ENCODE data around the gene SNRPA. TPM values are rescaled to one million over a fixed set of nuclear protein-coding genes. Genes with fewer than 3 reads are reported as not detected.
A peak's percentile ranks its signal among the peaks of the same experiment; 100 is the strongest.

The SNRPA gene
- total RNA-seq, 1 donor from 2014 or later = 130 TPM

DNA sequence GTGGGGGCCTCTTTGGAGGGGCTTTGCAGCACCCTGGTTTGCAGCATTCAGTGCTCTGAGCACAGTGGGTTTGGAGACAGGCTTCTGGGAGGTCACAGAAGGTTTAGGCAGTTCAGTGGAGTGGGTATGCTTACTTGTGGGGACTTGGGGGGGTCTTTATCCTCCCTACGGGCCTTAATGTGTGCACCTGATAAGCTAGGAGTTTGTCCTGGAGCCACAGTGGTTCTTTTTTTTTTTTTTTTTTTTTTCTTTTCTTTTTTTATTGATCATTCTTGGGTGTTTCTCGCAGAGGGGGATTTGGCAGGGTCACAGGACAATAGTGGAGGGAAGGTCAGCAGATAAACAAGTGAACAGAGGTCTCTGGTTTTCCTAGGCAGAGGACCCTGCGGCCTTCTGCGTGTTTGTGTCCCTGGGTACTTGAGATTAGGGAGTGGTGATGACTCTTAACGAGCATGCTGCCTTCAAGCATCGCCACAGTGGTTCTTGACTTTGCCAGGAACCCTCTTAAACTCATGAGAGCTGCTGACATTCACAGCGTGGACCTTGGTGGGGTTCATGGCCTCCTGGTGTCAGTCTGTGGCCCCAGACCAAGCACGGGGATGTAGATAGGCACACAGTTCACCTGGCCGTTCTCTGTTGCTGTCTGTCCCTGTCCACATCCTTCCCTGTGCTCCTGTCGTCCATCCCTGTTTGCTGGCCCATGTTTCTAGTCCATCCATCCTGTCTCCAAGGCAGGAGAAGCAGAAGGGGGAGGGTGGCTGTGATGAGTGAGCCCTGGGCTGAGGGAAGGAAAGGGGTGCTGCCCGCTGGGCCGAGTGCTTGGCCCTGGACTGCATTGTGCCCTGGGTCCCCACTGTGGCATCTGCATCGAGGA lies 50.7 kb downstream of the SNRPA start:
- peaks cover 49% of the 10 kb centered on the region for H3K4me1 Mint-ChIP-seq (ENCODE audit: unreplicated experiment)
- H3K4me3 Mint-ChIP-seq = peak overlapping the region; percentile 74
- TF ChIP-seq, protein P1, sequence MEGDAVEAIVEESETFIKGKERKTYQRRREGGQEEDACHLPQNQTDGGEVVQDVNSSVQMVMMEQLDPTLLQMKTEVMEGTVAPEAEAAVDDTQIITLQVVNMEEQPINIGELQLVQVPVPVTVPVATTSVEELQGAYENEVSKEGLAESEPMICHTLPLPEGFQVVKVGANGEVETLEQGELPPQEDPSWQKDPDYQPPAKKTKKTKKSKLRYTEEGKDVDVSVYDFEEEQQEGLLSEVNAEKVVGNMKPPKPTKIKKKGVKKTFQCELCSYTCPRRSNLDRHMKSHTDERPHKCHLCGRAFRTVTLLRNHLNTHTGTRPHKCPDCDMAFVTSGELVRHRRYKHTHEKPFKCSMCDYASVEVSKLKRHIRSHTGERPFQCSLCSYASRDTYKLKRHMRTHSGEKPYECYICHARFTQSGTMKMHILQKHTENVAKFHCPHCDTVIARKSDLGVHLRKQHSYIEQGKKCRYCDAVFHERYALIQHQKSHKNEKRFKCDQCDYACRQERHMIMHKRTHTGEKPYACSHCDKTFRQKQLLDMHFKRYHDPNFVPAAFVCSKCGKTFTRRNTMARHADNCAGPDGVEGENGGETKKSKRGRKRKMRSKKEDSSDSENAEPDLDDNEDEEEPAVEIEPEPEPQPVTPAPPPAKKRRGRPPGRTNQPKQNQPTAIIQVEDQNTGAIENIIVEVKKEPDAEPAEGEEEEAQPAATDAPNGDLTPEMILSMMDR (conservative IDR thresholded peaks at IDR 0.05) = no peak
- no peaks in the 10 kb centered on the region for H3K27me3 Mint-ChIP-seq
- H3K36me3 Mint-ChIP-seq = peaks cover 6% of the 10 kb centered on the region
- DNase-seq (ENCODE audit: extremely low spot score, unreplicated experiment) = no peak
- H3K27ac Mint-ChIP-seq = peak overlapping the region; percentile 87
- no peaks in the 10 kb centered on the region for H3K9me3 Mint-ChIP-seq

DNA sequence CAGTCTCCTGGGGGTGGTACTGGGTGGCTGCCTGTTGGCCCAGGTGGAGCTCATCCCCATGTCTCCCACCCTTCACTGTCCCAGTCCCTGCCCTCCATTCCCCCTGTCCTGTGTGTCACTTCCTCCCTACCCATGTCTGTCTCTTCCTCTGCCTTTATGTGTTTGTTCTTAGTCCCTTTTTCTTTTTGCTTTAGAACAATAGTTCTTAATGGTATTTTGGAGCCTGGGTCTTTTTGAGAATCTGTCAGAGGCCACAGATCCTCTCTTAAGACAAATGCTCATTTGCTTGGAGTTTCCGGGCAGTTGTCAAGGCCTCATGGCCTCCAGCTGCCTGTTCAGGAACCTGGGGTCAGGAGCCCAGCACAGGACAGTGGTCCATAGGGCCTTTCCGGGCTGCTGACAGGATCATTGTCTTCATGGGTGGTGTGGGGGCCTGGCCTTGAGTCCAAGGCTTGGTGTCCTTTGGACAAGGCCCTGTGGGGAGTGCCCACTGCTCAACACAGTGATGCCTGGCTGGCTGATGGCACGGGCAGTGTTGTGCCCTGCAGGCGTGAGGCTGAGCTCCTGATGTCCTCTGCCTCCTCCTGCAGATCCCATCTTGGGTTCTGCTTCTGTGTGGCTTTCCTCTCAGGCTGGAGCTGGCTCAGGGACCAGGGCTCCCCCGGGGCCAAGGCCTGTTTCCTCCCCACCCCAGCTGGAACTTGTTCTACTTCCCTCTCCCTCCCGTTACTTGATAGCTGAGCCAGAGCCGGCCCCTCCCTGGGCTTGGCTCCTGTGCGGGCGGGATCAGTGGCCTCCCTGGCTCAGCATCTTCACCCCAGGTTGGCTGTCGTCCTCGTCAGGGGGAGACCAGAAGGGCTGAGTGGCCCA lies 51.5 kb downstream of the SNRPA start:
- TF ChIP-seq, protein P1 (conservative IDR thresholded peaks at IDR 0.05) = no peak
- H3K4me3 Mint-ChIP-seq = peak overlapping the region; percentile 74
- no peaks in the 10 kb centered on the region for H3K9me3 Mint-ChIP-seq
- peaks cover 9% of the 10 kb centered on the region for H3K36me3 Mint-ChIP-seq
- H3K27ac Mint-ChIP-seq = peak overlapping the region; percentile 87
- no peak for DNase-seq (ENCODE audit: extremely low spot score, unreplicated experiment)
- peaks cover 56% of the 10 kb centered on the region for H3K4me1 Mint-ChIP-seq (ENCODE audit: unreplicated experiment)
- no peaks in the 10 kb centered on the region for H3K27me3 Mint-ChIP-seq

DNA sequence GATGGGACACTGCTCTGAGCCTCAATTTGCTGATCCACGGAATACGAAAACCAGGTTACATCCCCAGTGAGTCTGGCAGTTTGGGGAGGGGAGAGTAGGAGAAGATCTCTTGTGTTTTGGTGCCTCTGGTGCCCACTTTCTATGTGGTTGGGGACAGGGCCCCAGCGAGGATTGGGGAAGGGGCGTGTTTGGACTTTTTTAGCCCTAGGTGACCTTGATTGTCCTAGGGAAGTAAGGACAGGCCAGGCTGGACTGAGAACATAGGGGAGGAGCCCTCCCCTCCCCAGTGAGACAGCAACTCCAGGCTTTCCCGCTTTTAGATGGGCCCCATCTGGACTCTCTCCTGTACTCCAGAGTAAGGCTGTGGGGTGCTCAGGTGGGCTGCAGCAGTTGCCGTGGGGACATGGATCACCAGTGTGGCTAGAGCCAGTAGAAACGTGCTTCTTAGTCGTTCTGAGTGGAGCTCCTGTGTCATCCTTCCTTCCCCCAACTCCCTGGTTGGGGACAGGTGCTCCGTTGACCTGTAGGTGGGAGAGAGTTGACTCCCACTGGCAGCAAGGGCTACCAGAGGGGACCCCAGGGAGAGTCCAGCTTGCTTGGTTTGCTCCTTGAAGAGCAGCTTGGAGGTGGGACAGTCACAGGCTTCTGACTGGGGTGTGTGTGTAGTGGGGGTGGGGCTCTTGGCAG lies 52.3 kb downstream of the SNRPA start:
- Mint-ChIP-seq H3K27ac (peak overlapping the region; percentile 87), H3K4me3 (peak overlapping the region; percentile 74), H3K9me3 (no peaks in the 10 kb centered on the region), H3K27me3 (no peaks in the 10 kb centered on the region), H3K4me1 (ENCODE audit: unreplicated experiment) (peaks cover 58% of the 10 kb centered on the region), H3K36me3 (peaks cover 14% of the 10 kb centered on the region)
- DNase-seq (ENCODE audit: extremely low spot score, unreplicated experiment) = no peak
- TF ChIP-seq, protein P1 (conservative IDR thresholded peaks at IDR 0.05) = no peak

DNA sequence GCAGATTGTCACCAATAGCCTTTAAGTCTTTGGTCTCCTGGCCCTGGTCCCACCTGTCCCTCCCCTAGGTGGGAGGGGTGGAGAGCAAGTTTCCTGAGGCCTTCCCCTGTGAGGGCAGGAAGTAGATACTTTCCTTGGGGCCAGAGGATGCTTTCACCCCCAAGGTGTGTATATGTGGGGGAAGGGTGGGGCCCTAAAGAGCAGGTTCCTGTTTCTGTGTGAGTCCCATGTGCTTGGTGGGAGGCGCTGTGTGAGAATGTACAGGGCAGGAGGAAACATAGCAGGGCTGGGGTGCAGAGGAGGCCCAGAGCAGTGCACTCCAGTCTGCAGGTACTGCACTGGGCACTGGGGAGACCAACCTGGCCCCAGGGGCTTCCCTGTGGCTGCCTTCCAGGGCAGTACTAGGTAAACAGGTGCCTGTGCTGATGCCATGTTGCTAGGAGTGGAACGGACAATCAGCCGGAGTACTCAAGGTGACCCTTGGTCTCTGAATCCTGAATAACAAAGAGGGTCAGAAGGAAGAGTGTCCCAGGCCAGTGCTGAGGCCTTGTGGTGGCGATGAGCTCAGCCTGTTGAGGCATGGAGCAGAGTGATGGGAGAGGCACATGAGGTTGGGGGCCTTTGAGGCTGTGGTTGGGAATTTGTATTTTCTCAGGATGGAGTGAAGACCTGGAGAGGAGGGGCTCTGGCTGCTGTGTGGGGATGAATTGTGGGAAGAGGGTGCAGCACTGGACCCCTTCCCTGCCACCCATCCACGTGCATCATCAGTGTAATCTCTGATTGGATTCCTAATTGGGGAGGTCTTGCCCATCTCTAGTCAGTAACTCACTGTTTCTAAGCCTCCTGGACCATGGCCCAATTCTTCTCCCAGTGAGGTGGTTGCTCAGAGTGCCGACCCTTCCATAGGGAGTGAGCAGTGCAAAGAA lies 53.1 kb downstream of the SNRPA start:
- no peak for DNase-seq (ENCODE audit: extremely low spot score, unreplicated experiment)
- H3K27ac Mint-ChIP-seq = peak overlapping the region; percentile 87
- H3K4me1 Mint-ChIP-seq (ENCODE audit: unreplicated experiment) = peaks cover 54% of the 10 kb centered on the region
- peak overlapping the region; percentile 33 for H3K4me3 Mint-ChIP-seq
- TF ChIP-seq, protein P1 (conservative IDR thresholded peaks at IDR 0.05) = no peak
- H3K36me3 Mint-ChIP-seq = peaks cover 14% of the 10 kb centered on the region
- H3K9me3 Mint-ChIP-seq = no peaks in the 10 kb centered on the region
- H3K27me3 Mint-ChIP-seq = no peaks in the 10 kb centered on the region
